A204.1 (cell line): ENCODE results near the gene CHL1.

Experiments
- FAIRE-seq: peaks from 2 replicates; lab custom pipeline; 2012; peaks lifted over from hg19 to GRCh38; lab: Jason Lieb, UNC

Gene CHL1, protein sequence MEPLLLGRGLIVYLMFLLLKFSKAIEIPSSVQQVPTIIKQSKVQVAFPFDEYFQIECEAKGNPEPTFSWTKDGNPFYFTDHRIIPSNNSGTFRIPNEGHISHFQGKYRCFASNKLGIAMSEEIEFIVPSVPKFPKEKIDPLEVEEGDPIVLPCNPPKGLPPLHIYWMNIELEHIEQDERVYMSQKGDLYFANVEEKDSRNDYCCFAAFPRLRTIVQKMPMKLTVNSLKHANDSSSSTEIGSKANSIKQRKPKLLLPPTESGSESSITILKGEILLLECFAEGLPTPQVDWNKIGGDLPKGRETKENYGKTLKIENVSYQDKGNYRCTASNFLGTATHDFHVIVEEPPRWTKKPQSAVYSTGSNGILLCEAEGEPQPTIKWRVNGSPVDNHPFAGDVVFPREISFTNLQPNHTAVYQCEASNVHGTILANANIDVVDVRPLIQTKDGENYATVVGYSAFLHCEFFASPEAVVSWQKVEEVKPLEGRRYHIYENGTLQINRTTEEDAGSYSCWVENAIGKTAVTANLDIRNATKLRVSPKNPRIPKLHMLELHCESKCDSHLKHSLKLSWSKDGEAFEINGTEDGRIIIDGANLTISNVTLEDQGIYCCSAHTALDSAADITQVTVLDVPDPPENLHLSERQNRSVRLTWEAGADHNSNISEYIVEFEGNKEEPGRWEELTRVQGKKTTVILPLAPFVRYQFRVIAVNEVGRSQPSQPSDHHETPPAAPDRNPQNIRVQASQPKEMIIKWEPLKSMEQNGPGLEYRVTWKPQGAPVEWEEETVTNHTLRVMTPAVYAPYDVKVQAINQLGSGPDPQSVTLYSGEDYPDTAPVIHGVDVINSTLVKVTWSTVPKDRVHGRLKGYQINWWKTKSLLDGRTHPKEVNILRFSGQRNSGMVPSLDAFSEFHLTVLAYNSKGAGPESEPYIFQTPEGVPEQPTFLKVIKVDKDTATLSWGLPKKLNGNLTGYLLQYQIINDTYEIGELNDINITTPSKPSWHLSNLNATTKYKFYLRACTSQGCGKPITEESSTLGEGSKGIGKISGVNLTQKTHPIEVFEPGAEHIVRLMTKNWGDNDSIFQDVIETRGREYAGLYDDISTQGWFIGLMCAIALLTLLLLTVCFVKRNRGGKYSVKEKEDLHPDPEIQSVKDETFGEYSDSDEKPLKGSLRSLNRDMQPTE (N-terminal part only)

DNA sequence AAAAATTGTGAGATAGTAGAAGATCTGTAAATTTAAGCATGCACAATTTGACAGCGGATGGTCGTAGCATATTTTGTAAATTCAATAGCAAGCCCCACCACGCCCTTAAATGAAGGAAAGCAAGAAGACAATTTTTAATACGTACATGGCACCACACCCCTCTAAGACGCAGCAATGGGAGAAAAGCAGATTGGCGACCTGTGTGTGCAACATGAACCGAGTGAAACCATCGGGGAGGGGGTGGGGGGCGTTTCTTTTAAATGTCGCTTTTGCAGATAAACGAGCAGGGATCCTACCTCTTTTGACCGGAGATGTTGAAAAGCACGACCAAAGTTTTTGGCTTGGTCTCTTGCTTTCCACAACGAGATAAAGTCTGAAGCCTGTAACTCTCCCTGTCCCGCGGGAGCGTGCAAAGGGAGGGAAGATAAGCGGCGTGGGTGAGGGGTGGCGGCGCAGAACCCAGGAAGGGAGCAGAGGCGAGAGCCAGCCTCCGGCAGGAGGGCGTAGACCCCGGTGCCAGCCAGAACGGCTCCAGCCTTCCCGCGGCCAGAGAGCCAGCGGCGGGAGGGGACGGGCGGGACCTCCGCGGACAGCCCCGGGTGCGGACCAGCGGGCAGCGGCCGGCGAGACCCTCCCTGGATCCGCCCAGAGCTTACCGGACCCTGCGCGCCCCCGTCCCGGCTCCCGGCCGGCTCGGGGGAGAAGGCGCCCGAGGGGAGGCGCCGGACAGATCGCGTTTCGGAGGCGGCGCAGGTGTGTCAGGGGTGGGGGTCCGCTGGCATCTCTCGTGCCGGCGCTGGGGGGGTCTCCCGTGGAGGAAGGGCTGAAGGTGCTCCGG is at the start of gene CHL1:
Gene CHL1, plus strand, starts transcription at position 453 of the 838 bp plus-strand sequence. CDS start 123,014 bp downstream, outside the sequence.
- FAIRE-seq: no peak

DNA sequence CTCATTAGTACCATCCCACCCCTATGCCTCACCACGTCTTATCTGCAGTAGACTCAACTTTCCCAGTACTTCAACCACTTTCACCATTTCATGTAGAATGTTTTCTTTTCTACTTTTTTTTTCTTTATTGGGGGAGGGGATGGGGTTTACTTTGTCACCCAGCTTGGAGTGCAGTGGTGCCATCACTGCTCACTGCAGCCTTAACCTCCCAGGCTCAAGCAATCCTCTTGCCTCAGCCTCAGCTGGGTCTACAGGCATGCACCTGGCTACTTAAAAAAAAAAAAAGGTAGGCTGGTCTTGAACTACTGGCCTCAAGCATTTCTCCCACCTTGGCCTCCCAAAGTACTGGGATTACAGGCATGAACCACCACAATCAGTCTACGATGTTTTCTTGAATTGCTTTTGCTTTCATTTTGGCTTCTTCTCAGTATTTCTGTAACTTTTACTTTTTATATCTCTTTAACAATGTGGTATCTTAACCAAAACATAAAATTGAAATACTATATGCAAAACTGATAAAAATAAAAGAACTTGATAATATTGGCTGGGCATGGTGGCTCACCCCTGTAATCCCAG is 44.9 kb upstream of the CHL1 start:
- no peak for FAIRE-seq

- no peak for FAIRE-seq
Measured at GRCh38 chr3:159974-160373, 36.6 kb upstream of the CHL1 start.

- no peak for FAIRE-seq
Measured at GRCh38 chr3:166071-166470, 30.5 kb upstream of the CHL1 start.

DNA sequence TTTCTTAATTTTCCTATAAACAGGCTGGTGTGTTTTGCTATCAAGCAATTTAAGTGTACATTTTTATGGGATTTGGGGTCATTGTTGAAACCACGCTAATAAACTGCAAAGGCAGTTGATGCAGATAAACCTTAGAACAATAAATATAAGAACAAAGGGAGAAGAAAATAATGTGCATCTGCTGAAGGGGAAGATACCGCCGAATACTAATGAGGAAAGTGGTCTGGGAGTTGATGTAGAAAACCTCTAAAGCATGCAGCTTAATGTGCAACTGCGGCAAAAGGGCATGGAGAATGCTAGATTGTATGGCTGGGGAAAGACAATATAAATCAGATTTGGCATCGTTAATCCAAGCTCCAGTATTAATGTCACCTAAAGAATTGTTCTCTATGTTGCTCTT is 29.8 kb upstream of the CHL1 start:
- no peak for FAIRE-seq

DNA sequence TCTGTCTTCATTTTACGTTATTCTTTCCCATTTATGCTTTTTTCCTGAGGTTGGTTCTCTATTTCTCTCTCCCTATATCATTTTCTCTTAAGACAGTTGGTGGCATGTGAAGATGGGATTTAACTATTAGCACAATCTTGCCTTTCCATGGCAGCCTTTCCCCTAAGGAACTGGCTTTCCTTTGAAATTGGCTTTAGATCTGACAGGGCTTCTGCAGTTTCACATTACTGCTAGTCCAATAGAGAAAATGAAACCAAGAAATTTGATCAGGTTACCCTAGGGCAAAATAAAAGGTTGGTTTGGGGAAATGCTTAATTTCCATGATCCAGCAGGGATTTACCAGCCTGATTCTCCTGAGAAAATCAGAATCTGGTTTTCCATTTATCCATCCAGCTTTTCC is 22.7 kb upstream of the CHL1 start:
- no peak for FAIRE-seq

DNA sequence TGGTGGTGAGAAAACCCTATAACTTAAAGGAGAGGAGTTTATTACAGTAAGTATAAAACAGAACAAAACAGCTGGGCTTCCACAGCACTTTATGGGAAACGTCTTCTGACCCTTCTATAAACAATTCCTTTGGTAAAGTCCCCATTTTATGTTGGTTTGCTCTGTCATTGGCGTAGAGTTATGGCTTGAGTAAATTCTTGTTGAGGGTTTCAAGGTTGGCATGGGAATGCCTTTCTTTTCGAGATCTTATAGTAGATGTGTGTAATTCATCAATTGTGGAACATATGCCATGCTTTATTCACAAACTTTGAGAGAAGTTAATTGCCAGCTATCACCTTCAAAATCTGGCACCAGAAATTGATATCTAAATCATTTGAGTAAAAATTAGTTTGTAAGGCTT is 11.6 kb upstream of the CHL1 start:
- FAIRE-seq: no peak

DNA sequence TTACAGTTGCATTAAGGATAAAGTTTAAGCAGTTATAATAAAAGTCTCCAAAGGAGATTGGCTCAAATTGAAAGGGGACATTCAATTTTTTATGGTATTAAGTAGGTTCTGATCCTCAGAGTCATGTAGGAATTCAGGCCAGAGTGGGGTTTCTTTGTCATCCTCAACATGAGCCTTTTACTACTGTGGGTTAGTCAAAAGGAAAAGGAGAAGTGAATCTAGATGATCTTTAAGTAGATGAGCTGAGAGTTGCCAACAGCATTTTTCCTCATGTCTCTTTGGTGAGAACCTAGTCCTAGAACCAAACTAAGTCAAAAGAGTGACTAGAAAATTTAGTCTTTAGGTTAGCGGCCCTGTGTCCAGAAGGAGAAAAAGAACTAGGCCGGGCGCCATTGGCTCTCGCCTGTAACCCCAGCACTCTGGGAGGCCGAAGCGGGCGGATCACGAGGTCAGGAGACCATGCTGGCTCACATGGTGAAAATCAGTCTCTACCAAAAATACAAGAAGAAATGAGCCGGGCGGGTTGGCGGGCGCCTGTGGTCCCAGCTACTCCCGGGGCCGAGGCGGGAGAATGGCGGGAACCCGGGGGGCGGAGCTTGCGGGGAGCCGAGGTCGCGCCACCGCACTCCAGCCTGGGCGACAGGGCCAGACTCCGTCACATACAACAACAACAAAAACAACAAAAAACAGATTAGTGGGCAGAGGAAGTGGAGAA is 4.2 kb upstream of the CHL1 start:
- FAIRE-seq: no peak

DNA sequence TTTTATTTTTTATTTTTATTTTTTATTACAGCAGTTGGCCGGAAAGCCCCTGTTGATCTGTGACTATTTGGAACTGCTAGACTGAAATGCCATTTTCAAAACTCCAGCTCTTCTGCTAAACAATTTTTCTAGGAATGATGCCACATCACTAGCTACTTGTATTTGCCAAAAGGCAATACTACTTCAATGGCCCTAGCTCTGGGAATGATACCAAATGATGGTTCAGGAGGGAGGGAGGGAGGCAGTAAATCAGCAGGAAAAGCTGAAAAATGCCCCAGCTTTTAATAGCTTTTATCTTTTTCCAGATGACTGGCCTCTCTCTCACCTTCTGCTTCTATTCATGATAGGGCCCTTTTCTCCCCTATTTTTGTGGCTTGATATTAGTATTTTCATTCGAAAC is 2.6 kb upstream of the CHL1 start:
- no peak for FAIRE-seq

DNA sequence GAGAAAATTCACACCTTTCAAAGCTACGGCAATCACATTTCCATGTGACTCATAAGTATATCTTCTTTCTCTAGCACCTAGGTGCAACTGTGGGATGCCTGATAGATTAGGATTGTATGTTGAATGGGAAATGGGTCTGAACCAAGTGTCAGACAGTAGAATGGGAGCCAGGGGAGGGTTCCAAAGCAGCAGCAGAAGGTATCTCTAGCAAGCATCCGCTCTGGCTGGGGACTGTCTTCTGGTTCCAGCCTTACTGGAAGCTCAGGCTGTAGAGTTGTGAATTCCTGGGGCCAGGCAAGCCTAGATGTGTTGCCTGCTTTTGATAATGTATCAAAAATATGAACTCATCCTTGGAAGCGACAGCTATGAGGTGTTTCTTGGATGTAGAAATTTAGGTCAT is 2.1 kb upstream of the CHL1 start:
- no peak for FAIRE-seq

DNA sequence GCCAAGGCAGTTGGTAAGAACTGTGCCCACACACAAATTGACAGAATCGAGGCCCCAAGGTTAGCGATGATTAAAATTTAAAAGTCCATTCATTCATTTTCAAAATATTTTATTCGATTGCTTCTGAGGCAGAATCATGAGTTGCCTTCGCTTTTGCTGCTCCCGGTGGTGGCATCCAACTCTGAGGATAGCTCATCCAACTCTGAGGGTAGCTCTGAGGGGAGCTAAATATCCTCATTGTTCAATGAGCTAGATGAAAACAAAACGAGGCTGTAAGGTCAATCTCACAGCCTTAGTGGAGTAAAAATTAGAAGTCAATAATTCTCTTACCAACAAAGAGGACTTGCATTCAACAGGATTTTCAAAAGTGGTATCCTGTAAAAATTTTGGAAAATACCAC is 897 bp upstream of the CHL1 start:
- no peak for FAIRE-seq

GRCh38 chr3:197149-197827 is 725 bp downstream of the CHL1 start:
- no peak for FAIRE-seq

GRCh38 chr3:197828-198491 is 1.4 kb downstream of the CHL1 start:
- FAIRE-seq: no peak

DNA sequence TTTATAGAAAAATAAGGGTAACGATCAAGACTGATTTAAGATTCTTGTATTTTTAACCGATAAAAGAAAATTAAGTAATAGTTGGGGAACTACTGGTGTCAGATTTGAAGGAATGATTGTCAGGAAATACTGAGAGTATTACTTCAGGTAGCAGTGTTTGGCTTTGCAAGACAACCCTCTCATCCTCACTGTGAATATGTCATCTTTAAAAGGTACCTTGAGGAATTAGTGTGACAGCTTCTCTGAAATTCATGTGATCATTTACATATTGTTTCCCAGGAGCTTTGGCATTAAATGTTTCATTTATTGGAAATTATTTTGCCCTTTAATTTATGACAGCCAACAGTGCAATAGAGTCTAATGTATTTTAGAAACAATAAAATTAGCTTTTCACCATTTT is 3.3 kb downstream of the CHL1 start:
- no peak for FAIRE-seq

GRCh38 chr3:200758-201325 is 4.3 kb downstream of the CHL1 start:
- no peak for FAIRE-seq

- no peak for FAIRE-seq
Measured at GRCh38 chr3:204102-204501, 7.5 kb downstream of the CHL1 start.

GRCh38 chr3:207973-208372 is 11.4 kb downstream of the CHL1 start:
- no peak for FAIRE-seq

- no peak for FAIRE-seq
Measured at GRCh38 chr3:210669-211068, 14.1 kb downstream of the CHL1 start.

DNA sequence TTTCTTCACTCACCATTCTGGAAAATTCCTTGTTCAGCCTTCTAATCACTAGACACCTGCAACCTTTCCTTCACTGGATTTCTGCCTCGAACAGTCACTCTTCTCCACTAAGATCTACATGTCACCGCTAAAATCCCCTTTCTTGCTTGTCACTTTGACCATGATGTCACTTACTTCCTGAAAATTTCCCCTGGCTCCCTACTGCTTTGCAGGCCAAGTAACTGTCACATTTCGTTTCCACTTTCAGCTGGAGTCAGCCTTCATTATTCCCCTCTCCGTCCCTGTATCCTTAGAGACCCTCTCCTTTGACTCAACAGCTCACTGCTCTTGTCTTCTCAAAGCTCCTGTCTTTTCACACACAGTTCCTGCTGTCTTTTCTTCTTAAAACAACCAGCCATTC is 15.9 kb downstream of the CHL1 start:
- FAIRE-seq: no peak
